Body of pancreas (tissue), 4 donors: ENCODE measurements around the gene HORMAD2. TPM values are rescaled to one million over a fixed set of nuclear protein-coding genes. Genes with fewer than 3 reads are reported as not detected.

Experiments
- ATAC-seq: fragments of 150-250 bp; one replicate; pipeline ENCODE4 v1.9.1; 2016
- DNase-seq, 4 donors: peaks; one replicate each; pipeline ENCODE4 v3.0.0-alpha.2; 2019
- H3K27ac ChIP-seq, 4 donors: fragments of 200-600 bp; sonication (generic); 1 replicate in 3 of 4; 2 replicates in 1 of 4; pipeline versions ENCODE4 v1.5.1 to v1.6.1; 2016 to 2019; ENCODE audit warnings: mild to moderate bottlenecking in 1 of 4, mixed read lengths in 1 of 4, moderate library complexity in 1 of 4
- H3K27me3 ChIP-seq, 2 donors: fragments of 200-600 bp; sonication (generic); one replicate each; pipeline ENCODE4 v1.6.0; 2016; ENCODE audit warnings: mild to moderate bottlenecking in 1 of 2
- H3K36me3 ChIP-seq, 2 donors: fragments of 200-600 bp; sonication (generic); replicated peaks in 1 of 2; 2 replicates each; pipeline ENCODE4 v1.5.1; 2016; ENCODE audit warnings: low read depth in 2 of 2; ENCODE audit not compliant: insufficient read depth in 1 of 2
- H3K4me1 ChIP-seq: fragments of 200-600 bp; sonication (generic); one replicate; pipeline ENCODE4 v1.6.0; 2016
- H3K4me3 ChIP-seq, 2 donors: fragments of 200-600 bp; sonication (generic); 1 replicate in 1 of 2; 2 replicates in 1 of 2; pipeline ENCODE4 v1.5.1; 2016 to 2019
- H3K9me3 ChIP-seq, 3 donors: fragments of 200-600 bp; sonication (generic); 1 replicate in 2 of 3; 2 replicates in 1 of 3; pipeline ENCODE4 v1.5.1; 2016
- POLR2A ChIP-seq, 3 donors: fragments of 450-650 bp; IDR thresholded peaks; one replicate each; pipeline ENCODE4 v1.6.1; 2016; ENCODE audit warnings: antibody characterized with exemption in 3 of 3, mild to moderate bottlenecking in 2 of 3
- WGBS, 2 donors: methylation state at CpG; one replicate each; pipeline ENCODE4 v1.1.5; 2017; 5-methylcytosine and 5-hydroxymethylcytosine counted together
- intact Hi-C: fragments of 100-400 bp; cut with DNase I; formaldehyde crosslinking; loops from one replicate; pipeline ENCODE4 v1.15.1; 2023
- total RNA-seq, 2 donors: library from RNA; depleted of rRNA; stranded (reverse); fragments of >200 nt; gene quantifications; one replicate each; pipeline ENCODE4 v1.1.0, GENCODE V29; 2016
- TF ChIP-seq, protein P1 (sequence below), 7 experiments: fragments of 450-650 bp in 4 of 7; fragments of 200-600 bp in 3 of 7; sonication (generic) in 3 of 7; IDR thresholded peaks; one replicate each; pipeline ENCODE4 v1.5.1; 2016 to 2019; ENCODE audit warnings: antibody characterized with exemption in 7 of 7

The HORMAD2 gene
- total RNA-seq, 2 donors from 2014 or later, result not detected

DNA sequence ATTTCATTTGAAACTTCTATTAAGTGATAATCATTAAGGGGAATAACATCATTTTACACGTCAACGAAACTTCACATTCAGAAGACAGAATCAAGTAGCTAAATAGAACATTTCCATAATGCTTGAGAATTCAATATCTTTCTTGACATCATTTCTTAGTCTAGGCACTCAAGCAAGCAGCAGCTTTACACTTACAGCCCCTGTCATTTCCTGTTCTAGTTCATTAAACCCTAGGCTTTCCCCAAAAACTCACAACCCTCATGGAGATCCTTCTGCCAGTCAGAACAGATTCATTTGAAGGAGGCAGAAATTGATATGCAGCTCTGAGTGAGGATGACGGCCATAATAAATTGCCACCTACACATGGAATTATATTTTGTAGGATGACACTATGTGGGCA is 5.3 kb upstream of the HORMAD2 start:
- no peak for TF ChIP-seq POLR2A (IDR thresholded peaks at IDR 0.05)
- TF ChIP-seq, protein P1, sequence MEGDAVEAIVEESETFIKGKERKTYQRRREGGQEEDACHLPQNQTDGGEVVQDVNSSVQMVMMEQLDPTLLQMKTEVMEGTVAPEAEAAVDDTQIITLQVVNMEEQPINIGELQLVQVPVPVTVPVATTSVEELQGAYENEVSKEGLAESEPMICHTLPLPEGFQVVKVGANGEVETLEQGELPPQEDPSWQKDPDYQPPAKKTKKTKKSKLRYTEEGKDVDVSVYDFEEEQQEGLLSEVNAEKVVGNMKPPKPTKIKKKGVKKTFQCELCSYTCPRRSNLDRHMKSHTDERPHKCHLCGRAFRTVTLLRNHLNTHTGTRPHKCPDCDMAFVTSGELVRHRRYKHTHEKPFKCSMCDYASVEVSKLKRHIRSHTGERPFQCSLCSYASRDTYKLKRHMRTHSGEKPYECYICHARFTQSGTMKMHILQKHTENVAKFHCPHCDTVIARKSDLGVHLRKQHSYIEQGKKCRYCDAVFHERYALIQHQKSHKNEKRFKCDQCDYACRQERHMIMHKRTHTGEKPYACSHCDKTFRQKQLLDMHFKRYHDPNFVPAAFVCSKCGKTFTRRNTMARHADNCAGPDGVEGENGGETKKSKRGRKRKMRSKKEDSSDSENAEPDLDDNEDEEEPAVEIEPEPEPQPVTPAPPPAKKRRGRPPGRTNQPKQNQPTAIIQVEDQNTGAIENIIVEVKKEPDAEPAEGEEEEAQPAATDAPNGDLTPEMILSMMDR (IDR thresholded peaks at IDR 0.05), result no peak

DNA sequence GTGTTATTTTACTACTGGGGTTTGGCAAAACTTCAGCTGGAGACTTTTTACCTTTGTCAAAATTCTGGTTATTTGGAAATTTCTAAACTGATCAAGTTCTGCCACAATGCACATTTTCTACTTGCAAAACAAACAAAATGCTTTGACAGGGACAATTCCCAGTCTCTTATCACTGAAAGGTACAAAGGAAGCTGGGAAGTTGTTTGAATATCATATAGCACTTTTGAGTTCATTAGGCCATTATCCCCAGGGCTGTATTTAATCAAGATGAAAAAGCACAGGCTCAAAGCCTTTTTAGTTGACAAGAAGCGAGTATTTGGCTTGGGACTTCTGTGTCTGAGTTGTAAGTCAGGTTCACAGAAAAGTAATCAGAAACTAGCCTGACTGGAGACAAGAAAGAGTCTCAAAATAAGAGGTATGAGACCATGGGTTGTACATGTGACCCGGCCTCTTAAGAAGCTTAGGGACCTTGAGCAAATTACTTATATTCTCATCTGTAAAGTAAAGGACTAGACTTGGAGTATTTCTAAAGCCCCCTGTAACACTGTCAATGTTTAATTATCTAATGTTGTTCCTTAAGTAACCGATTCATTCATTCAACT is 2.9 kb upstream of the HORMAD2 start:
- no peak for ATAC-seq
- no peak for TF ChIP-seq POLR2A (IDR thresholded peaks at IDR 0.05)
- TF ChIP-seq, protein P1 (IDR thresholded peaks at IDR 0.05), result no peak
- H3K9me3 ChIP-seq, result no peaks in the 10 kb centered on the region
- 68 to 69% methylated on average over 3 of the region's 3 CpGs for WGBS, 2 donors
- intact Hi-C loops, result no loop called here
- DNase-seq, result no peak
- H3K27ac ChIP-seq, result no peak overlapping the region
- H3K4me1 ChIP-seq, result no peaks in the 10 kb centered on the region
- no peaks in the 10 kb centered on the region for H3K36me3 ChIP-seq
- no peak overlapping the region for H3K4me3 ChIP-seq
- no peaks in the 10 kb centered on the region for H3K27me3 ChIP-seq

More for the DNA sequence above, 5.3 kb upstream of the HORMAD2 start:
- intact Hi-C loops, result no loop called here
- H3K4me3 ChIP-seq, result no peak overlapping the region
- H3K36me3 ChIP-seq, result no peaks in the 10 kb centered on the region
- DNase-seq (no peak), ATAC-seq (no peak)
- H3K9me3 ChIP-seq, result no peaks in the 10 kb centered on the region
- WGBS, 2 donors, result 76 to 80% methylated on average over 3 of the region's 3 CpGs
- H3K27me3 ChIP-seq, result no peaks in the 10 kb centered on the region
- no peaks in the 10 kb centered on the region for H3K4me1 ChIP-seq
- no peak overlapping the region for H3K27ac ChIP-seq

DNA sequence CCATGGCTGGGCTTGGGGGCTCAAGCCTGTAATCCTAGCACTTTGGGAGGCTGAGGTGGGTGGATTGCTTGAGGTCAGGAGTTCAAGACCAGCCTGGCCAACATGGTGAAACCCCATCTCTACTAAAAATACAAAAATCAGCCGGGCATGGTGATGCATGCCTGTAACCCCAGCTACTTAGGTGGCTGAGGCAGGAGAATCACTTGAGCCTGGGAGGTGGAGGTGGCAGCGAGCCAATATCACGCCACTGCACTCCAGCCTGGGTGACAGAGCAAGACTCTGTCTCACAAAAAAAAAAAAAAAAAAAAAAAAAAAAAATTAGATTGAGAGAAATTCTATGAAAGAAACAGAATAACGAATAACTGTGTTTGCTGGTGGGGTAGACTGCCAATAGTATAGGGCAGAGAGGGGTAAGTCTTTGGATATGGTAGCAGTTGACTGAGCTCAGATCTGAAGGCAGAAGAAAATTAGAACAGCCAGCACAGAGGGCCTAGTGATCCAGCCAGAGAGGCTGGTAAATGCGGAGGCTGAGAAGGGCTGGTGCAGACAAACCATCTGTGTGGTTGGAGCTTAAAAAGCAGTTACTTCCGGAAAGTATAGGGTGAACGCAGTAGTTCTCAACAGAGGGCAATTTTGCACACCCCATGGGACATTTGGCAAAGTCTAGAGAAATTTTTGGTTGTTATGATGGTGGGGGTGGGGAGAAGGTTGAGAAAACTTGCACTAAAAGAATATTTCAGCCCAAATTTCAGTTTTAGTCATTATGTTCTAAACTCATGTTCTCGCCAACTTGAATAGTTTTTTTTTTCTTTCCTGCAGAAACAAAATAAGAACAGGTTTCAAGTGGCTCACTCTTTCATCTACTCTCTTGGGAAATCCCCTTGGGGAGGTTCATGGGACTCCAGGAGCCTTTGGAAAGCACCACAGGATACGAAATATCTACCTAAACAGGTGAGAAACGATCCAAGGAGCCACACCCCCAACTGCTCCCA is 1.6 kb upstream of the HORMAD2 start:
- intact Hi-C loops, result no loop called here
- peak in 1 of 4 donors; percentile 13 for DNase-seq
- Histone ChIP-seq H3K4me1 (no peaks in the 10 kb centered on the region), H3K9me3 (no peaks in the 10 kb centered on the region), H3K27me3 (no peaks in the 10 kb centered on the region), H3K36me3 (no peaks in the 10 kb centered on the region), H3K27ac (no peak overlapping the region), H3K4me3 (no peak overlapping the region)
- WGBS, 2 donors, result 67 to 85% methylated on average over 8 to 10 of the region's 10 CpGs
- no peak for TF ChIP-seq POLR2A (IDR thresholded peaks at IDR 0.05)
- TF ChIP-seq, protein P1 (IDR thresholded peaks at IDR 0.05), result no peak
- no peak for ATAC-seq

DNA sequence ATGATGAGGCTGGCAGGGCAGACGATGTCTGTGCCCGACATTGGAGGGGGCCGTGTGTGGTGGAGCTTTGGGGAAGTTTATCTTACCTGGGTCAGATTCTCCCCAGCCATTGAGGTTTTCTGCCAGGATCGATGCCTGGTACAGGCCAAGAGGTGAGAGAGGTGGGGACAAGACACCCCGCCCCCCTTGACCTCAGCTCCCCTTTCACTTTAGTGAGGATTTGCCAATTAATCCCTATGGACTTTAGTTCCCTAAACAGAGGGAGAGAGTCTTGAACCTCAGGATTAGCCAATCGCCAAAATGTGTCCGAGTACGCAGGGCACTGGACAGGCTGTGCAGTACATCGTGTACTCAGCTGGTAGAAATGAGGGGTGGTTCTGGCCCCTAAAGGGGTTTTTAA is 541 bp downstream of the HORMAD2 start:
- Histone ChIP-seq H3K27ac (no peak overlapping the region), H3K4me1 (no peaks in the 10 kb centered on the region), H3K27me3 (no peaks in the 10 kb centered on the region), H3K4me3 (no peak overlapping the region), H3K9me3 (no peaks in the 10 kb centered on the region), H3K36me3 (no peaks in the 10 kb centered on the region)
- DNase-seq, result no peak
- TF ChIP-seq POLR2A (IDR thresholded peaks at IDR 0.05), result no peak
- TF ChIP-seq, protein P1 (IDR thresholded peaks at IDR 0.05), result no peak
- no peak for ATAC-seq
- WGBS, 2 donors, result 85 to 91% methylated on average over 9 of the region's 9 CpGs
- intact Hi-C loops, result loop anchor here (10.0 kb wide), 1 partner anchor 446 kb away; no protein-coding TSS in a partner anchor
